T-helper 2 cell treated with Interferon-gamma antibody and Interleukin-4, amounts not matched to agents 5 μg/mL and 100 μg/mL, for 36 hours (primary cell): Measurements from ENCODE around the gene SDS.

ENCODE experiments used
- DNase-seq: peaks from one replicate; pipeline ENCODE4 v3.0.0; 2021; ENCODE audit warnings: low spot score
- H3K27ac Mint-ChIP-seq: one replicate; pipeline ENCODE4 v1.8.0; 2021; ENCODE audit warnings: mild to moderate bottlenecking, mixed read lengths
- H3K27me3 Mint-ChIP-seq: one replicate; pipeline ENCODE4 v1.8.0; 2021; ENCODE audit warnings: low read depth, mixed read lengths
- H3K36me3 Mint-ChIP-seq: one replicate; pipeline ENCODE4 v1.8.0; 2021; ENCODE audit warnings: low read depth, mixed read lengths
- H3K4me1 Mint-ChIP-seq: one replicate; pipeline ENCODE4 v1.8.0; 2021; ENCODE audit warnings: low read depth, mixed read lengths
- H3K4me3 Mint-ChIP-seq: one replicate; pipeline ENCODE4 v1.8.0; 2022; ENCODE audit warnings: mild to moderate bottlenecking, moderate library complexity, mixed read lengths
- H3K9me3 Mint-ChIP-seq: one replicate; pipeline ENCODE4 v1.8.0; 2021; ENCODE audit warnings: mixed read lengths

Gene SDS

DNA sequence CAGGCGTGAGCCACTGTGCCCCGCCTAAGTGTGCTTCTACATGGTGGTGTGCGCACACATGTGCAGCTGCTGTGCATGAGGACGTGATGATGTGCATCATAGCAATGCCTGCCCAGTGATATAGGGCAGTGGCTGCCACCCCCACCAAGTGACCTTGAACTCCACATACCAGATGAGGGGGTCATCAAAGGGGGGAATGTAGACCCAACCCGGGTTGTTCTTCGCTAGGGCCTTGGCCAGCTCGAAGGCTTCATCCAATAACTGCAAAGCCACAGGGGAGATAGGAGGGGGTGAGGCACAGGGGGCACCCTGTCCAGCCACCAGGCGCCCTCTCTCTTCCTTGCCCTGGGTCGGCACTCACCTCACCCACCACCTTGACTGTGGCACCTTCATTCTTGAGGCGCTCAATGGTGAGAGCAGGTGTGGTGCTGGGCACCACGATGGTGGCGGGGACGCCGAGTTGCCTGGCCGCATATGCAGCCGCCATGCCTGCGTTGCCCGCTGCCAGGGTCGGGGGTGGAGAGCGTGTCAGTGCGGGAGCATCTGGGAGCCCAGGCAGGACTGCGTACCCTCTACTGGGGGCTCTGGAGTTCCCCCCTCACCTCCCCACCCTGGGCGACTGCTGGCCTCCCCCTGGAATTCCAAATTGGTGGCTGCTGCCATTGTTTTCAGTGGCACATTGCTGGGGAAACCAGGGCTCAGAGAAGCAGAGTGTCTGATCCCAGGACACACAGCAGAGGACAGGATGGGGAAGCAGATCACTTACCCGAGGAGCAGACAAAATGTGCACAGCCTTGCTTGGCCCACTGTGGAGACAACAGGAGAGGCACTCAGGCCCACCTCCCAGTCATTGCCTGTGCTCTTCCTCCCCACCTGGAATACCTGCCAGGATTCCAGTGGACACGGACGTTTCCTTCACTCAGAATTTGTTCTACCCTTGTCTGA is 5.1 kb downstream of the SDS start:
- Mint-ChIP-seq H3K4me3 (no peak overlapping the region), H3K27ac (no peak overlapping the region), H3K36me3 (no peaks in the 10 kb centered on the region), H3K9me3 (no peaks in the 10 kb centered on the region), H3K27me3 (no peaks in the 10 kb centered on the region), H3K4me1 (no peaks in the 10 kb centered on the region)
- no peak for DNase-seq

DNA sequence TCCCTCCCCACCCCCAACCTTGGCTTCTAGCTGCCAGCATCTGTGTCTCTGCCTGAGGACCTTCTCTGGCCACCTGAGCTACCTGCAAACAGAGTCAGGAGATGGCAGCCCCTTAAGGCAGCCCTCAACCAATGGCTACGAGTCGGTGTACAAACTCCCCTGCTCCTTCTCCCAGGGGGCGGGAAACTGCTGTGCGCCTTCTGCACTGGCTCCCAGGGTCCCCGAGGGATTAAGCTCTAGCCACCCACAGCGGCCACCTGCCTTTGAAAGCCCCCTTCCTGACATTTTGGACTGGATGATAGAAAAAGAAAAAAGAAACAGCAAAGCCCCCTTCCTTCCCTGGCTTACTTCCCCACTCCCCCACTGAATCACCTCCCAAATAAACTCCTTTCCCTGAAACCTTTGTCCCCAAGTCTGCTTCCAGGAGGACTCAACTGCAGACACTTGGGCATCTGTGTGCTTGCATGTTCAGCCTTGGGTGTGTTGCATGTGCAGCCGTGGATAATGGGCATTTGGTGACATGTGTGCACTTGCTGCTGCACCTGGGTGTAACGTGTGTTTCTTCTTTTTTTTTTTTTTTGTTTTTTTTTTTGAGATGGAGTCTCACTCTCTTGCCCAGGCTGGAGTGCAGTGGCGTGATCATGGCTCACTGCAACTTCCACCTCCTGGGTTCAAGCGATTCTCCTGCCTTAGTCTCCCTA is 6.0 kb downstream of the SDS start:
- Mint-ChIP-seq H3K4me3 (no peak overlapping the region), H3K27ac (no peak overlapping the region), H3K9me3 (no peaks in the 10 kb centered on the region), H3K36me3 (no peaks in the 10 kb centered on the region), H3K4me1 (no peaks in the 10 kb centered on the region), H3K27me3 (no peaks in the 10 kb centered on the region)
- no peak for DNase-seq

DNA sequence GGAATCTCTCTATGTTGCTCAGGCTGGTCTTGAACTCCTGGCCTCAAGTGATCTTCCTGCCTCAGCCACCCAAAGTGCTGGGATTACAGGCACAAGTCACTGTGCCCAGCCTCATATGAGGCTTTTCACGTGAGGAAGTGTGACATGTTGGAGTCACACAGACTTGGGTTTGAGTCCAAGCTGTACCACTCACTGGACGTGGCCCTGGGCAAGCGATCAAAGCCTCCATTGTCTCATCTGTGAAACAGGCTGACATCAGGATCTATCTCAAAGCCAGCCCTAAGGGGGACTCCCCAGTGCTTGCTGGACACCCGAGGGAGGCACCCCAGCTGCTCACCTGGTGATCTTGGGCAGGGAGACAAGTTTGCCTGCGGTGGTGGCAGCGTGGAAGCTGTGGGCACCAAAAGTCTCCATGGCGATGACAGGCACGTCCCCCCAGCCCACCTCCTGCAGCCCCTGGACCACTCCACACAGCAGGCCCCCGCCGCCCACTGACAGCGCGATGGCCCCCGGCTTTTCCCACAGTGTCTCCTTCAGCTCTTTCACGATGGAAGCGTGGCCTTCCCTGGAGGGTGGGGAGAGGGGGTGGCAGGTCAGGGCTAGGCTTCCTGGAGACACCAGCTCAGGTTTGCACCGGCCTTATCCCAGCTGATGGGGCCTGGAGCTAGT is 6.7 kb downstream of the SDS start:
- DNase-seq, result no peak
- Mint-ChIP-seq H3K4me1 (no peaks in the 10 kb centered on the region), H3K36me3 (no peaks in the 10 kb centered on the region), H3K4me3 (no peak overlapping the region), H3K9me3 (no peaks in the 10 kb centered on the region), H3K27ac (no peak overlapping the region), H3K27me3 (no peaks in the 10 kb centered on the region)

DNA sequence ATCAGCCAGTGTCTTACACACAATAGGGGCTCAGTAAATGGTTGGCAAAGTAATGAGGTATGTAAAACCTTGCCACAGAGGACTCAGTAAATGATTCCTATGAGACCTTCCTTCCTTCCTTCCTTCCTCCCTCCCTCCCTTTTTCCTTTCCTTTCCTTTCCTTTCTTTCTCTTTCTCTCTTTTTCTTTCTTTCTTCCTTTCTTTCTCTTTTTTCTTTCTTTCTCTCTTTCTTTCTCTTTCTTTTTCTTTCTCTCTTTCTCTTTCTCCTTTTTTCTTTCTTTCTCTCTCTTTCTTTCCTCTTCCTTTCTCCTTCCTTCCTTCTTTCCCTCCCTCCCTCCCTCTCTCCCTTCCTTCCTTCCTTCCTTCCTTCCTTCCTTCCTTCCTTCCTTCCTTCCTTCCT is 7.5 kb downstream of the SDS start:
- no peaks in the 10 kb centered on the region for H3K36me3 Mint-ChIP-seq
- H3K27ac Mint-ChIP-seq, result no peak overlapping the region
- no peak for DNase-seq
- H3K27me3 Mint-ChIP-seq, result no peaks in the 10 kb centered on the region
- no peak overlapping the region for H3K4me3 Mint-ChIP-seq
- H3K9me3 Mint-ChIP-seq, result no peaks in the 10 kb centered on the region
- no peaks in the 10 kb centered on the region for H3K4me1 Mint-ChIP-seq

DNA sequence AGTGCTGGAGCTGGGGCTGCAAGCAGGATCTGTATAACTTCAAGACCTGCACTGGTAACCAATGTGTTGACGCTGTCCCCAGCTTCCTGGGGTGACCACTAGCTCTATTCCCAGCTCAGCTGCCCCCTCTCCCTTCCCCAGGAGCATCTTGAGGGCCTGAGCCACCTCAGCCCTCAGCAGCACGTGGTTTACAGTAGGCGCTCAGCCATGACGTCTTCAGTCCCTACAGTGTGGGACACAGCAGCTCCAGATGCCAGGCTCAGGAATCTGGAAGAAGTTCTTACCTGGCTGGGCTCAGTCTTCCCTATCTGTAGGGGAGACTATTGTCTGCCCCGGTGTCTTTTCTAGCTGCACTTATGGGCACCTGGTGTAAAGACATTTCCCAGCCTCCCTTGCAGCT is 8.6 kb downstream of the SDS start:
- Mint-ChIP-seq H3K4me3 (no peak overlapping the region), H3K27ac (no peak overlapping the region), H3K4me1 (no peaks in the 10 kb centered on the region)

DNA sequence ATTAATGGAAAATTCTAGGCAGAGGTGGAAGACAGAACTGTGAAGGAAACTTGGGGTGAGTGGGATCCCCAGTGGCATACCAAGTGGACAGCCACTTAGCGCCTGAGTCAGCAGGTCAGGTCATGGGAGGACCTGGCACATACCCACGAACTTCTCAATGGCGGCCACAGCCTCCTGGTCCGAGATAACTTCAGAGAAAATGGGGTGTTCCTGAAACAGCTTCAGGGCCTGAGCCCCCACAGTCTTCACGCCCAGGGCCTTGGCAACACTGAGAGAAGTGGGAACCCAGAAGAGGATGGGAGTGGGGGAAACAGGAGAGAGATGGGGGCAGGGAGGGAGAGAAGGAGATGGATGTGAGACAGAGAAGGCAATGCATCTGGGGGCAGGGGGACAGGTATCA is 9.9 kb downstream of the SDS start:
- H3K4me3 Mint-ChIP-seq, result no peak overlapping the region
- H3K27ac Mint-ChIP-seq, result no peak overlapping the region
- H3K27me3 Mint-ChIP-seq, result no peaks in the 10 kb centered on the region
- no peaks in the 10 kb centered on the region for H3K4me1 Mint-ChIP-seq
- no peak for DNase-seq
- H3K36me3 Mint-ChIP-seq, result peaks cover under 1% of the 10 kb centered on the region
- no peaks in the 10 kb centered on the region for H3K9me3 Mint-ChIP-seq

More for the DNA sequence above, 8.6 kb downstream of the SDS start:
- no peaks in the 10 kb centered on the region for H3K36me3 Mint-ChIP-seq
- H3K9me3 Mint-ChIP-seq, result no peaks in the 10 kb centered on the region
- DNase-seq, result no peak
- no peaks in the 10 kb centered on the region for H3K27me3 Mint-ChIP-seq

DNA sequence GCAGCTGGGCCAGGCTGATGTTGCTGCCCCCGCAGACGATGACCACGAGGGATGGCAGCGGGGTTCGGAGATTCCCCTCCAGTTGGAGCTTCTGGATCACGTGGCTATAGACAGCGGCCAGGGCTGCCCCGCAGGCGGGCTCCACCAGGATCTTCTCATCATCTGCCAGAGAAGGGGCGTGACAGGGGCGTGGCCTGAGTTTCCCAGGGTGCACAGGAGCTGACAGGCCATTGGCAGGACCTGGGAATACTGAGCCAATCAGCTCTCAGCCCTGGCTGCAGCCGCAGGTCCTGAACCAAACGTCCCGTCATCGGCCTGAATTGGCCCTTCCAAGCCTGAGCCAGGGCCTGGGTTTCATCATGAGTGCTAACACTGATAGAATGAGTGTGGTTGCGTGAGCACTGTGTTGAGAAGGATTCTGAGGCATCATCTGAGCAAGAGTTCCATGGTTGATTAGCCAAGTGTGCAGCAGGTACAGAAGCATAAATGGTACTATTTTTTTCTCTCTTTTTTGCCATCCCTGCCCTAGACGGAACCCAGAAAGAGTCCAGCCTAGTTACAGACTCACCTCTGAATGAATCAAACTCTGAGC is 10.6 kb downstream of the SDS start:
- Mint-ChIP-seq H3K4me3 (no peak overlapping the region), H3K4me1 (no peaks in the 10 kb centered on the region), H3K27me3 (no peaks in the 10 kb centered on the region), H3K9me3 (no peaks in the 10 kb centered on the region), H3K27ac (no peak overlapping the region), H3K36me3 (peaks cover 3% of the 10 kb centered on the region)
- no peak for DNase-seq

DNA sequence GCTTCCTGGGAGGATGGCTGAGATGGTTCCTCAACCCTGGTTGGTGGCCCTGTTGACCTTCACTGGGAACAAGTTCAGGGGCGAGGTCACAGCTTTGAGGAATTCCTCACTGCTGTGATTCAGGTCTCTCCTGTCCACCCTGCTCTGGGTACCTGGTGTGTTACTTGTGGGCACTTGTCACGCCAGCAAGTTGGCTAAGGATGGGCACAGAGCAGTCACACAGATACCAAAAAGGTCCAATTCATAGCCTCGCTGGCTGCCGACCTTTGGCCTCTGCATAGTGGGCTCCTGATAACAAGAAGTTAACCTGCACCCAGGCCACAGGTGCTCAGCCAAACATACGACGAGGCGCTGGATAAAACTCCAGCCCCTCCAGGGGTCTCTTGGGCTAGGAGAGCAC is 11.2 kb downstream of the SDS start:
- DNase-seq, result no peak
- H3K4me1 Mint-ChIP-seq, result no peaks in the 10 kb centered on the region
- no peak overlapping the region for H3K27ac Mint-ChIP-seq
- no peak overlapping the region for H3K4me3 Mint-ChIP-seq
- H3K27me3 Mint-ChIP-seq, result no peaks in the 10 kb centered on the region
- H3K9me3 Mint-ChIP-seq, result no peaks in the 10 kb centered on the region
- peaks cover 3% of the 10 kb centered on the region for H3K36me3 Mint-ChIP-seq

DNA sequence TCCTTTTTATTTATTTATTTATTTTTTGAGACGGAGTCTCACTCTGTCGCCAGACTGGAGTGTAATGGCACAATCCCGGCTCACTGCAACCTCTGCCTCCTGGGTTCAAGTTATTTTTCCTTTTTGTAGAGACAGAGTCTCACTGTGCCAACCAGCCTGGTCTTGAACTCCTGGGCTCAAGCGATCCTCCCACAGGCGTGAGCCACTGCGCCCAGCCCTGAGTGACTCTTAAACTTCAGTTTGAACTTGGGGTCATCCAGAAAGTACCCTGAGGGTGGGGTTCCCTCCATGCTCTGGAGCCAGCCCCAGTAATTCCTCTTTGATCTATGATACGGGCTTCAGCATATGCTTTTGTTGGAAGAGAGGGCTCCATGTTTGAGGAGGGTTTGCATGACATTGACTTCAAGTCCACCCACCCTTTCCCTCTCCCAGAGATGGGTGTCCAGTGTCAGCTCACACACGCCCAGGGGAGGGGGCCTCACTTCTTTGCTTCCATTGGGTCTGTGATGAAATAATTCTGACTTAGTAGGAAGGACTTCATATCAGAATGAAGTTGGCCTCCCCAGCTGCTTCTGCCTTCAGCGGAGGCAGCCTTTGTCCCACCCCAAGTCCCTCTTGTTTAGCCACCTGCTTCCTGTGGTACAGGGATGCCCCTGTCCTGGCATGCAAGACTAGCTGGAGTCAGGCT is 11.9 kb downstream of the SDS start:
- H3K4me1 Mint-ChIP-seq, result no peaks in the 10 kb centered on the region
- no peak overlapping the region for H3K27ac Mint-ChIP-seq

DNA sequence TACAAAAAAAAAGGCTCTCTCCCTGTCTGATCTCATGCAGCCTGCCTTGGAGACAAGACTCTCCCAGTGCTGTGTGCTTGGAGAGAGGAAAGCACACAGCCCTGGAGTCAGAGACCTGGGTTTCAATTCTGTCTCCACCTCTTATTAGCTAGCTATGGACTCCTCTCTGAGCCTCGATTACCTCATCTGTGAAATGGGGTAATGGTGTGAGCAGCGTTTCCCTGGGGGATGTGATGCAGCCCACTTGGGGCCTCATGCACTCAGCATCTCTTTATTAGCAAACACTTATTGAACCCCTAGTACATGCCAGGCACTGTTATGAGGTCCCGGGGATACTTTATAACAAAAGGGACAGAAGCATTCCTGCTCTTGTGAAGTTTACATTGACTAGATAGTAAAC is 12.5 kb downstream of the SDS start:
- no peaks in the 10 kb centered on the region for H3K4me1 Mint-ChIP-seq
- H3K27ac Mint-ChIP-seq, result no peak overlapping the region
- H3K4me3 Mint-ChIP-seq, result no peak overlapping the region
- no peak for DNase-seq
- H3K9me3 Mint-ChIP-seq, result no peaks in the 10 kb centered on the region
- H3K27me3 Mint-ChIP-seq, result no peaks in the 10 kb centered on the region
- peaks cover 3% of the 10 kb centered on the region for H3K36me3 Mint-ChIP-seq

More for the DNA sequence above, 11.9 kb downstream of the SDS start:
- H3K27me3 Mint-ChIP-seq, result no peaks in the 10 kb centered on the region
- H3K36me3 Mint-ChIP-seq, result peaks cover 3% of the 10 kb centered on the region
- no peaks in the 10 kb centered on the region for H3K9me3 Mint-ChIP-seq
- H3K4me3 Mint-ChIP-seq, result no peak overlapping the region
- DNase-seq, result no peak

DNA sequence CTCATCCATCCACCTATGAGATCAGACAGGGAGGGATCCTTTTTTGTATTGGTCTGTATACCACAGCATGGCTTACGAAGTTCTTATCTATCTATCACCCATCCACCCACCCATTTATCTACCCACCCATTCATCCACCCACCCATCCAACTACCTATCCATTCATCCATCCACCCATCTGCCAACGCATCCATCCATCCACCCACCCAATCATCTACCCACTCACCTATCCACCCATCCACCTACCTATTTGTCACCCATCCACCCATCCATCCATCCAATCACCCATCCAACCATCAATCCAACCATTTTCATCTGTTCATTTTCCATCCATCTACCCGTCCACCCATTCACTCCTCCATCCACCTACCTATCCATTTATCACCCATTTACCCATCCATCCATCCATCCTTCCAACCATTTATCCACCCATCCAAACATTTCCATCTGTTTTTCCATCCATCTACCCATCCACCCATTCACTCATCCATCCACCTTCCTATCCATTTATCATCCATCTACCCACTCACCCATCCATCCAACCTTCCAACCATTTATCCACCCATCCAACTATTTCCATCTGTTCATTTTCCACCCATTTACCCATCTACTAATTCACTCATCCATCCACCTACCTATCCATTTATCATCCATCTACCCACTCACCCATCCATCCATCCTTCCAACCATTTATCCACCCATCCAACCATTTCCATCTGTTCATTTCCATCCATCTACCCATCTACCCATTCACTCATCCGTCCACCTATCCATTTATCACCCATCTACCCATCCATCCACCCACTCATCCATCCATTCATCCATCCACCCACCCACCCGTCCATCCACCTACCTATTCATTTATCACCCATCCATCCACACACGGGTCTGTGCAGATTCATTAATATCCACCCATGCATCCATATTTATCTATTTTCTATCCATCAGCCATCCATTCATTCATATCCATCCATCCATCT is 13.3 kb downstream of the SDS start:
- Mint-ChIP-seq H3K4me3 (no peak overlapping the region), H3K9me3 (no peaks in the 10 kb centered on the region), H3K27ac (no peak overlapping the region), H3K27me3 (no peaks in the 10 kb centered on the region), H3K4me1 (no peaks in the 10 kb centered on the region), H3K36me3 (peaks cover 3% of the 10 kb centered on the region)
- no peak for DNase-seq

DNA sequence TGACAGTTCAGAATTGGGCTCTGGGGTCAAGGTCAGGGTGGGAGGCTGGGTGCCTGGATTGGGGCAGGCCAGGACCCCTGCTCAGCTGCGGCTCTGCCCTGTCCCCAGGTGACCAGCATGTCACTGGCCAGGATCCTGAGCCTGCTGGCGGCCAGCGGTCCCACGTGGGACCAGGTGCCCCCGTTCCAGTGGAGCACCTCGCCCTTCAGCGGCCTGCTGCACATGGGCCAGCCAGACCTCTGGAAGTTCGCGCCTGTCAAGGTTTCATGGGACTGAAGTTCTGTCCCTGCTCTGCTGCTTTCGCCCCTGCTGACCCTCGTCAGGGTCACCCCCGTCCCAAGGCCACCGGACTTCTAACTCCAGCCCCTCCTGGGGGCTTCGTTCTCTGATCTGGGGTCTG is 15.3 kb downstream of the SDS start:
- no peaks in the 10 kb centered on the region for H3K27me3 Mint-ChIP-seq
- H3K27ac Mint-ChIP-seq, result no peak overlapping the region
- no peak for DNase-seq
- no peaks in the 10 kb centered on the region for H3K4me1 Mint-ChIP-seq
- H3K36me3 Mint-ChIP-seq, result peaks cover 5% of the 10 kb centered on the region
- H3K4me3 Mint-ChIP-seq, result no peak overlapping the region
- no peaks in the 10 kb centered on the region for H3K9me3 Mint-ChIP-seq
